22Rv1 (cell line): ENCODE measurements around the gene PRSS48.

ENCODE experiments used
- ZFX ChIP-seq: fragments of 450-650 bp; IDR thresholded peaks from 2 replicates; pipeline ENCODE4 v1.6.1; 2017; ENCODE audit warnings: antibody characterized with exemption, borderline replicate concordance
- TF ChIP-seq, protein P1 (sequence below): fragments of 450-650 bp; IDR thresholded peaks from 2 replicates; pipeline ENCODE4 v1.5.1; 2017; ENCODE audit warnings: mild to moderate bottlenecking

DNA sequence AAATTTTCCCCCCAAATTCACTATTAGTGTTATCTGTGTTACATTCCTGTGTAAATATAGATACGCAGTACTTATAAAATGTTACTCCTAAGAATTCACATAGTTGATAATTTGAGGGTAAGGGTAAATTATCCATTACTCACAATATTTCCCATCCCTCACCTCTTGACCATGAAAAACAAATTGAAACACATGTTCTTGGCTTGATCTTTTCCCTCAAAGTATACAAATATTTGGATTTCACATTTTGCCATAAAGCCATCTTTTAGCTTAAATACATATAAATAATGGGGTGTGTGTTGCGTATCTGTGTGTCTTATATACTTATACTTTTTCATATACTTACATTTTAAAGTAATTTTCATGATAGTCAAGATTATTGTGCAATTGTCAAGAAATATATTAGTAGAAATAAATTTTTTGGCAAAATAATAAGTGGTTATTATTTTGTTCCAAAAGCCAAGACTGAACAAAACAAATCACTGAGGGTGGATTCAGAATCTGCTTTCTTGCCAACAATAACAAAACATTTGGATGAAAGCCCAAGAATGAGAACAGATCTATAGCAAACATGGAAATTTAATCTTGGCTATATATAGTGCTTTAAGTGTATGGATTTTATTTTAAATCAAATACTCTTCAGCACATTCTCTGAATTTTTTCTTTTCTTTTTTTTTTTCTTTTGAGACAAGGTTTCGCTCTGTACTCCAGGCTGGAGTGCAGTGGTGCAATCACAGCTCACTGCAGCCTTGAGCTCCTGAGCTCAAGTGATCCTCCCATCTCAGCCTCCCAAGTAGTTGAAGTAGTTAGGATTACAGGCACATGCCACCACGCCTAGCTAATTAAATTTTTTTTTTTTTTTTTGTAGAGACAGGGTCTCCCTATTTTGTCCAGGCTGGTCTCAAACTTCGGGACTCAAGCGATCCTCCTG lies 48.5 kb upstream of the PRSS48 start:
- TF ChIP-seq, protein P1, sequence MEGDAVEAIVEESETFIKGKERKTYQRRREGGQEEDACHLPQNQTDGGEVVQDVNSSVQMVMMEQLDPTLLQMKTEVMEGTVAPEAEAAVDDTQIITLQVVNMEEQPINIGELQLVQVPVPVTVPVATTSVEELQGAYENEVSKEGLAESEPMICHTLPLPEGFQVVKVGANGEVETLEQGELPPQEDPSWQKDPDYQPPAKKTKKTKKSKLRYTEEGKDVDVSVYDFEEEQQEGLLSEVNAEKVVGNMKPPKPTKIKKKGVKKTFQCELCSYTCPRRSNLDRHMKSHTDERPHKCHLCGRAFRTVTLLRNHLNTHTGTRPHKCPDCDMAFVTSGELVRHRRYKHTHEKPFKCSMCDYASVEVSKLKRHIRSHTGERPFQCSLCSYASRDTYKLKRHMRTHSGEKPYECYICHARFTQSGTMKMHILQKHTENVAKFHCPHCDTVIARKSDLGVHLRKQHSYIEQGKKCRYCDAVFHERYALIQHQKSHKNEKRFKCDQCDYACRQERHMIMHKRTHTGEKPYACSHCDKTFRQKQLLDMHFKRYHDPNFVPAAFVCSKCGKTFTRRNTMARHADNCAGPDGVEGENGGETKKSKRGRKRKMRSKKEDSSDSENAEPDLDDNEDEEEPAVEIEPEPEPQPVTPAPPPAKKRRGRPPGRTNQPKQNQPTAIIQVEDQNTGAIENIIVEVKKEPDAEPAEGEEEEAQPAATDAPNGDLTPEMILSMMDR = no peak
- no peak for TF ChIP-seq ZFX
